ENCODE measurements around the gene L2HGDH. TPM values are rescaled to one million over a fixed set of nuclear protein-coding genes. Genes with fewer than 3 reads are reported as not detected.

L2HGDH gene
- total RNA-seq, 2 experiments from 2014 or later, result 8.7 to 19.8 TPM

- H3K36me3 ChIP-seq (ENCODE audit: insufficient read depth, low read length), result peaks cover 33% of the 10 kb centered on the region
- H4K20me1 ChIP-seq (ENCODE audit: insufficient read depth, low read length), result no peaks in the 10 kb centered on the region
- CTCF ChIA-PET (ENCODE audit: unreplicated experiment), result no interaction called here
- no peak overlapping the region for H3K4me3 ChIP-seq (ENCODE audit: low read depth, low read length, poor library complexity, severe bottlenecking)
- DNase-seq (ENCODE audit: low spot score), result no peak
- BruUV-seq (replicated peaks), result no TSS peak
- intact Hi-C loops (cut with micrococcal nuclease; ENCODE audit: unreplicated experiment), result no loop called here
- peaks cover 12% of the 10 kb centered on the region for H3K9me3 ChIP-seq (ENCODE audit: low read length)
- TF ChIP-seq EZH2phosphoT487 (IDR thresholded peaks at IDR 0.05; ENCODE audit: borderline replicate concordance, low read depth, low read length), result no peak
- TF ChIP-seq CTCF (conservative IDR thresholded peaks at IDR 0.05; ENCODE audit: low read length), result no peak
- no peaks in the 10 kb centered on the region for H3K79me2 ChIP-seq (ENCODE audit: insufficient read depth, low read depth, low read length)
- H3K27ac ChIP-seq (ENCODE audit: low read depth, low read length, poor library complexity, severe bottlenecking), result no peak overlapping the region
- H3K9me2 ChIP-seq (ENCODE audit: insufficient read depth, low read length), result no peaks in the 10 kb centered on the region
- H3K4me1 ChIP-seq (ENCODE audit: insufficient read depth, low read length, poor library complexity, severe bottlenecking), result no peaks in the 10 kb centered on the region
- POLR2A ChIA-PET, result interaction anchor here (0.5 to 0.6 kb wide), 2 partner anchors 15 to 51 kb away, joined by 3 read pairs; no protein-coding TSS in a partner anchor
- H3K4me2 ChIP-seq (ENCODE audit: low read length), result no peak overlapping the region
- H2AFZ ChIP-seq (ENCODE audit: low read length), result no peak overlapping the region
Measured at GRCh38 chr14:50290306-50290705, 21.7 kb downstream of the L2HGDH start.

- TF ChIP-seq EZH2phosphoT487 (IDR thresholded peaks at IDR 0.05; ENCODE audit: borderline replicate concordance, low read depth, low read length) (no peak), CTCF (conservative IDR thresholded peaks at IDR 0.05; ENCODE audit: low read length) (no peak)
- DNase-seq (ENCODE audit: low spot score), result no peak
- CTCF ChIA-PET (ENCODE audit: unreplicated experiment), result no interaction called here
- Histone ChIP-seq H2AFZ (ENCODE audit: low read length) (no peak overlapping the region), H3K4me1 (ENCODE audit: insufficient read depth, low read length, poor library complexity, severe bottlenecking) (no peaks in the 10 kb centered on the region), H3K79me2 (ENCODE audit: insufficient read depth, low read depth, low read length) (no peaks in the 10 kb centered on the region), H3K4me2 (ENCODE audit: low read length) (no peak overlapping the region), H3K9me3 (ENCODE audit: low read length) (peaks cover 12% of the 10 kb centered on the region), H3K9me2 (ENCODE audit: insufficient read depth, low read length) (no peaks in the 10 kb centered on the region), H3K36me3 (ENCODE audit: insufficient read depth, low read length) (peaks cover 25% of the 10 kb centered on the region), H4K20me1 (ENCODE audit: insufficient read depth, low read length) (no peaks in the 10 kb centered on the region), H3K27ac (ENCODE audit: low read depth, low read length, poor library complexity, severe bottlenecking) (no peak overlapping the region), H3K4me3 (ENCODE audit: low read depth, low read length, poor library complexity, severe bottlenecking) (no peak overlapping the region)
- intact Hi-C loops (cut with micrococcal nuclease; ENCODE audit: unreplicated experiment), result no loop called here
- BruUV-seq (replicated peaks), result no TSS peak
- POLR2A ChIA-PET, result no interaction called here
Measured at GRCh38 chr14:50288146-50288545, 23.9 kb downstream of the L2HGDH start.

- DNase-seq (ENCODE audit: low spot score), result no peak
- POLR2A ChIA-PET, result no interaction called here
- intact Hi-C loops (cut with micrococcal nuclease; ENCODE audit: unreplicated experiment), result no loop called here
Measured at GRCh38 chr14:50285861-50286260, 26.2 kb downstream of the L2HGDH start.

More at GRCh38 chr14:50285861-50286260, 26.2 kb downstream of the L2HGDH start:
- H3K27ac ChIP-seq (ENCODE audit: low read depth, low read length, poor library complexity, severe bottlenecking), result no peak overlapping the region
- H3K4me3 ChIP-seq (ENCODE audit: low read depth, low read length, poor library complexity, severe bottlenecking), result no peak overlapping the region
- no peak overlapping the region for H3K4me2 ChIP-seq (ENCODE audit: low read length)
- CTCF ChIA-PET (ENCODE audit: unreplicated experiment), result no interaction called here
- H3K36me3 ChIP-seq (ENCODE audit: insufficient read depth, low read length), result peaks cover 5% of the 10 kb centered on the region
- H3K4me1 ChIP-seq (ENCODE audit: insufficient read depth, low read length, poor library complexity, severe bottlenecking), result no peaks in the 10 kb centered on the region
- no TSS peak for BruUV-seq (replicated peaks)
- H3K9me3 ChIP-seq (ENCODE audit: low read length), result peaks cover 4% of the 10 kb centered on the region; the same call in 1 of the 2 replicates
- no peak overlapping the region for H2AFZ ChIP-seq (ENCODE audit: low read length)
- H3K9me2 ChIP-seq (ENCODE audit: insufficient read depth, low read length), result no peaks in the 10 kb centered on the region
- no peaks in the 10 kb centered on the region for H4K20me1 ChIP-seq (ENCODE audit: insufficient read depth, low read length)
- TF ChIP-seq EZH2phosphoT487 (IDR thresholded peaks at IDR 0.05; ENCODE audit: borderline replicate concordance, low read depth, low read length) (no peak), CTCF (conservative IDR thresholded peaks at IDR 0.05; ENCODE audit: low read length) (no peak)
- no peaks in the 10 kb centered on the region for H3K79me2 ChIP-seq (ENCODE audit: insufficient read depth, low read depth, low read length)
